GM19238 (cell line): Measurements from ENCODE around the gene FGF12.

Source experiments
- DNase-seq: peaks from one replicate; pipeline ENCODE4 v3.0.0; 2011; ENCODE audit warnings: low spot score; ENCODE audit not compliant: insufficient read length

Gene FGF12

DNA sequence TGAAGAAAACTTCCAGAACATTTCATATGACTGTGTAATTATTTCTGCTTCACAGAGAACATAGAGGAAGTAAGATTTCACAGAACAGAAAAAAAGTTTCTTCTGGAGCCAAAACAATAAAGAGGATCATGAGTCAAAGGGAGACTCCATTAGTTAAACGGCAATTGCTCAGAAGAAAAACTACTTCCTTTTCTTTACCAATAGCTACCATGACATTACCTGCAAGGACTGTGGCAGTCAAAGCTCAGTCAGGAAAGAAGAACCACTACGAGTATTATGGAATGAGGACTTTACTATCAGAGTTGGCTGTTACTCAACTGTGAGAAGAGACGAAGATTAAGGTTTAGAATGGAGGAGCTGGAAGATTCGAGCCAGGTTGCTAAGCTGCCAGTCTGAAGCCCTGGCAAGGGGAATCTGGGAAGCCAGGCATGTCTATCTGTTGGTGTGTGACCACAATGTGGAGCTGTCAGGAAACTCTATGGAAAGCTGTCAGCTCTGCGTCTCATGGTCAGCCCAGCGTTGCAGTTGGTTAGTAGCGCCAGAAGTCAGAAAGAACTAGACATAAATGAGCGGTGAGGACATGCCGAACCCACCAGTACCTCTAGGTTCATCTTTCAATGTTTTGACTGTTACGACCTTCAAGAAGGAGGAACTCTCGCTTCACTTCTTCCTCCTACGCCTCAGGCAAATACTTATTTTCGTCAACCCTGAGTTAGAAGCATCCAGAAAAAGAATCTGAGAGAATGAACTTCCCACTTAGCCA is 604.3 kb downstream of the FGF12 start:
- DNase-seq = no peak

DNA sequence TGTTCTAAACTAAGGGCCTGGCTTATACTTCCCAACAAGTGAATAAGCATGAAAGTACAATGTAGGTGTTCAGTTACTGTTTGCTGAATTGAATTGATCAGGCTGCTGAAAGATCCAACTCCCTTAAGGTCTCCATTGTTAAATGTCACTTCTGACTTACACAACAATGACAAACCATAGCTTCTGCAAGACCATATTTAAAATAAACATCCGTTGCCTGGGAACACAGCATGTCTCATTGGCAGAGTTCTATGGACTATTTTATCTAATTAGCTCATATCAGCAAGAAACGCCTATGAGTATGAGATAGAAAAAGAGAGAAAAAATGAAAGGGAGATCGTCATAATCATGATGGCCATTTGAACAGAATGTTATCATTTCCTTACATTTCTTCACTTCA is 605.4 kb downstream of the FGF12 start:
- DNase-seq = no peak

DNA sequence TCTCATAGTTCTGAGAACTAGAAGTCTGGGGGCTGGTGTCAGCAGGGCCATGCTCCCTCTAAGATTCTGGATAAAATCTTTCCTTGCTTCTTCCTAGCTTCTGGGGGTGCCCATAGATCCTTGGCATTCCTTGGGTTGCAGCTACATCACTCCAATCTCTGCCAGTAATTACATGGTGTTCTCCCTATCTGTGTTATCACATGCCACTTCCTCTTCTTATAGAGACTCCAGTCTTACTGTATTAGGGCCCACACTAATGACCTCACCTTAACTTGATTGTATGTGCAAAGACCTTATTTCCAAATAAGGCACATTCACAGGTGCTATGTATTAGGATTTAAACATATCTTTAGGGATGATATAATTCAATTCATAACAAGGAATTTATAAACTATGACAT is 618.5 kb downstream of the FGF12 start:
- no peak for DNase-seq

DNA sequence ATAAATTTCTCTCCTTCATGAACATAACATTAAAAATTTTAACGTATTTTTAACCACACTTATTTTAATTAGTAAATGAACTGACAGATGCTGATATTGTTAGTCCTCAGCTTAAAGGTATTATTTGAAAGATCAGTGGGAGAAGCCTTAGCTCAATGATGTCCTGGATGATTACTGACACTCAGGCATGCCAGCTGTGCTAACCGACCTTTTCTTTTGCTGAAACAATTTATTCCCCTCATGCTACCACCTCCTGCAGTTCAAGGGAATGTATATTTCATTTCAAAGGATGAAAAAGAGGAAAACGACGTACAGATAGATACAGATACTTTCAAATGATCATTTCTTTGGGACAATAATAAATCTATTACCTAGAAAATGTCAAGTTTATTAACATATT is 620.8 kb downstream of the FGF12 start:
- no peak for DNase-seq

DNA sequence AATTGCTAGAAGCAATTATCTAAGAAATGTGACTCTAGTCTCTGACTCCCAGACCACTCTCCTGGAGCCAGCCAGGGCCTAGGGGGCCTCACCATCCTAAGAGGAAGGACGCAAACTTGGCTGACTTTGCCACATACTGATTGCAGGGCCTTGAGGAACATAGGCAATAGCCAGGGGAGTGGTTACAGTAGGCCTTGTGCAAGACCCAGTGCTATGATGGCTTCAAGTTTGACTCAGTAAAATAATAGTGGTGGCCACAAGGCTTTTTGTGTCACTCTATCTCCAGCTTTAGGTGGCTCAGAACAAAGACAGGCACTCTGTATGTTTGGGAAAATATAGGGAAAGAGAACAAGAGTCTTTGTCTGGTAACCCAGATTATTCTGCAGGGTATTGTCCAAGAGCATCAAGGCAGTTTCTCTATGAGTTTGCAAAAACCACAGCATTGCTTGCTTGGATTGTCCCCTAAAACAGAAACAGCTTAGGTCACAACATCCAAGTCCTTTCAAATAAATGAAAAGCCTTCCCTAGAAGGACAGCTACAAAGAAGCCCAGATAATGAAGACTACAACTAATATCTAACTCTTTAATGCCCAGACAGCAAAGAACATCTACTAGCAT is 634.8 kb downstream of the FGF12 start:
- DNase-seq = no peak

DNA sequence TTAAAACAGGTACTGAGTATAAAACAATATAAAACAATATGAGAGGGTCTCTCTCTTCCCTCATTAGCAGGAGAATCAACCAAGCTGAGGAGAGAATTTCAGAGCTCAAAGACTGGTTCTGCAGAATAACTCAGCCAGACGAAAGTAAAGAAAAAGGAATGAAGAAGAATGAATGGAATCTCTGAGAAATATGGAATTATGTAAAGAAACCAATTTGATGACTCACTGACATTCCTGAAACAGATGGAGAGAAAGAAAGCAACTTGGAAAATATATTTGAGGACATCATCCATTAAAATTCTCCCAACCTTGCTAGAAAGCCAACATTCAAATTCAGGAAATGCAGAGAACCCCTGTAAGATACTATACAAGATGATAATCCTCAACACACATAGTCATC is 635.5 kb downstream of the FGF12 start:
- DNase-seq = no peak

DNA sequence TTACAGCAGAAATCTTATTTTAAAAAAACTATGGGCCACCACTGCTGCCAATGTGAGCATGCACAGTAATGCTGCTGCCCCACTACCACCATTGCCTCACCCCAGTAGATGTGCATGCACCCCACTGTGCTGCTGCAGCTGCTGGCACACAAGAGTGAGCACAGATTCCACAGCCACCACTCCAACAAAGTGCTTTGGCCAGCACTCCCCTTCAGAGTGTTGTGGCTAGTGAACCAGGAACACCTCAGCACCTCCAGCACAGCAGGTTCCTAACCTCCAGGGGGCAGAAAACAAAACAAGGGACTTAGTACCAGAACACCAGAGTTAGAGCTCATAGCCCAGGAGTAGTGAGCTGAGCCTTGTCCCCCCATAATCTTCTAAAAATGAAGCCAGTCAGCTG is 636.8 kb downstream of the FGF12 start:
- no peak for DNase-seq
